ENCODE data around the gene IQUB. TPM values are rescaled to one million over a fixed set of nuclear protein-coding genes. Genes with fewer than 3 reads are reported as not detected.
"Not testable (repeated sequence)": the region's sequence is repeated elsewhere in the genome, so short reads cannot be mapped to it uniquely, and the experiment has no call there.

Gene IQUB
- total RNA-seq, 4 donors from 2014 or later: 0.83 to 13.3 (median 6.7) TPM

DNA sequence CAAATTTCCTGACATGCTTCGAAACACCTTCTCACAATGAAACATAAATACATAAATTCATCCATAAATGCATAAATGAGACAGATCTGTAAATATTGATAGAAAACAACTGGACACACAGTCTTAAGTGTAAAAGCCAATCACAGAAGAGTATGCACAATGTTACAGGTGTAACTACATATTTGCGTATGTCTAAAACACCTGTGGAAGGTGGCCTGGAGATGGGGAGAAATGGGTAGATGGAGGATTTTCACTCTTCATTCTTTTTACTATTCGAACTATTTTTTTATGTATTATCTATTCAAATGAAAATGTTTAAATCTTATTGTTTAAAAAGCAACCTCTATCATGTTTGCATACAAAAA, 860 bp downstream of the IQUB start:
- Histone ChIP-seq H3K27ac (replicated peaks in 1 of 4) (peak overlapping the region; percentile 86 to 94 (median 92)), H3K4me3 (peak overlapping the region; percentile 64 to 75 (median 66)), H3K27me3 (no peaks in the 10 kb centered on the region), H3K4me1 (peaks cover 17 to 31% (median 27%) of the 10 kb centered on the region in 4 donors), H3K9me3 (no peaks in the 10 kb centered on the region), H3K36me3 (no peaks in the 10 kb centered on the region)
- intact Hi-C loops (cut with DNase I): no loop called here
- WGBS: 79% methylated on average over 3 of the region's 3 CpGs
- TF ChIP-seq POLR2AphosphoS5 (IDR thresholded peaks at IDR 0.05): no peak
- TF ChIP-seq, protein P1, sequence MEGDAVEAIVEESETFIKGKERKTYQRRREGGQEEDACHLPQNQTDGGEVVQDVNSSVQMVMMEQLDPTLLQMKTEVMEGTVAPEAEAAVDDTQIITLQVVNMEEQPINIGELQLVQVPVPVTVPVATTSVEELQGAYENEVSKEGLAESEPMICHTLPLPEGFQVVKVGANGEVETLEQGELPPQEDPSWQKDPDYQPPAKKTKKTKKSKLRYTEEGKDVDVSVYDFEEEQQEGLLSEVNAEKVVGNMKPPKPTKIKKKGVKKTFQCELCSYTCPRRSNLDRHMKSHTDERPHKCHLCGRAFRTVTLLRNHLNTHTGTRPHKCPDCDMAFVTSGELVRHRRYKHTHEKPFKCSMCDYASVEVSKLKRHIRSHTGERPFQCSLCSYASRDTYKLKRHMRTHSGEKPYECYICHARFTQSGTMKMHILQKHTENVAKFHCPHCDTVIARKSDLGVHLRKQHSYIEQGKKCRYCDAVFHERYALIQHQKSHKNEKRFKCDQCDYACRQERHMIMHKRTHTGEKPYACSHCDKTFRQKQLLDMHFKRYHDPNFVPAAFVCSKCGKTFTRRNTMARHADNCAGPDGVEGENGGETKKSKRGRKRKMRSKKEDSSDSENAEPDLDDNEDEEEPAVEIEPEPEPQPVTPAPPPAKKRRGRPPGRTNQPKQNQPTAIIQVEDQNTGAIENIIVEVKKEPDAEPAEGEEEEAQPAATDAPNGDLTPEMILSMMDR (IDR thresholded peaks at IDR 0.05): no peak
- no peak for TF ChIP-seq POLR2A (IDR thresholded peaks at IDR 0.05; ENCODE audit: low read depth)
- TF ChIP-seq EP300 (IDR thresholded peaks at IDR 0.05): no peak
- no peak for DNase-seq (ENCODE audit: extremely low spot score)

DNA sequence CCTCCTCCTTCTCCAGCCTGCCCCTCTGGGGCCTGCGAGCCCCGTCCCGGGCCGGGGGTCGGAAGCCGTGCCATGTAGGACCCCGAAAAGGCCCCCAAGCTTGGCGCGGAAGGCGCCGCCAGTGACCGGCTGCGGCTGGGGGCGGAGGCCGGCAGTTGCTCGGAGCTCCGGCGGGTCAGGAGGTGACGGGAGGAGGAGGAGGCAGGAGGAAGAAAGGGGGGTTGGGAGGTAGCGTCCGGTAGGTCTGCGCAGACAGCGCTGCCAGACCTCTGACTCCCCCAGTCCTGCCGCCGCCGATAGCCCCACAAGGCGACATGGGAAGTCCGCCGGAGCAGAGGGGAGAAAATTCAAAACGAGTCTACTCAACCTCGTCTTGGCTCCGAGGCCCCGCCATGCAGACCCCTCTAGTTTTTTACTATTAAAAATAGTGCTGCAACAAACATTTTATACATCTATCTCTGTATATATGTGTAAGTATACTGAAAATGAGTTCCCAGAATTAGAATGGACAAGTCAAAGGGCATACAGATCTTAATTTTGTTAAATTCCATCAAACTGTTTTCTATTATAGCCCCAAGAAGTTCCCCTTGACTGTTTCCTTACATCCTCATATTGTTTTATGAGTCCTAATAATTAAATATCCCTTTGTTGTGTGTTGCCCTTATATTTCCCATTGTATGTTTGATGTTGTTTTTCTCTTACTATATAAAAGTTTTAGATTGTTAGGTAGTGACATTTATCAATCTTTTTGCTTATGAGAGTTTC, 1.4 kb downstream of the IQUB start:
- intact Hi-C loops (cut with DNase I): not testable (repeated sequence)

DNA sequence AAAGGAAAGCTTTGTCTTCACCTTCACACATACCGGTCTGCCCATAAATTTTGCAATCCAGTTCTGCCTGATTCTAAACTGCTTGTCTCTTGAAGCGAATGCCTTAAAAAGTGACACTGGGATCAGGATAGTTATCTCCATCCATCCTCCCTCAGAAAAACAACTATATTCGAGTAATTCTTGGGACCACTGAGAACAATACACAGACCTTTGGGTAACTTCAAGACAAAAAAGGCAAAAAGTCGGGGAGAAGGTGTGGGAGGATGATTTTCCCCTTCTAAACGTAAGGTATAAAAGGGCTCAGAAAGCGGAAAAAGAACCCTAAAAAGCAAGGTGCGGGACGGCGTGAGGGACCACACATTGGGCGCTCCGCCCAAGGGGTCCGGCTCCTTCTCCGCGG, 2.1 kb downstream of the IQUB start:
- peak overlapping the region in 3 of 4 donors; percentile 86 to 94 (median 91) for H3K27ac ChIP-seq (replicated peaks in 1 of 4)
- intact Hi-C loops (cut with DNase I); H3K9me3 ChIP-seq; H3K27me3 ChIP-seq; DNase-seq (ENCODE audit: extremely low spot score); H3K36me3 ChIP-seq: not testable (repeated sequence)
- peak overlapping the region; percentile 50 to 75 (median 66) for H3K4me3 ChIP-seq
- WGBS: 20% methylated on average over 6 of the region's 14 CpGs
- H3K4me1 ChIP-seq: peaks cover 17 to 31% (median 27%) of the 10 kb centered on the region in 4 donors

More for the DNA sequence above, 1.4 kb downstream of the IQUB start:
- H3K9me3 ChIP-seq; H3K27me3 ChIP-seq; H3K36me3 ChIP-seq; DNase-seq (ENCODE audit: extremely low spot score): not testable (repeated sequence)
- peaks cover 17 to 31% (median 27%) of the 10 kb centered on the region in 4 donors for H3K4me1 ChIP-seq
- WGBS: 4% methylated on average over 15 of the region's 33 CpGs
- peak overlapping the region; percentile 50 to 75 (median 66) for H3K4me3 ChIP-seq
- peak overlapping the region; percentile 55 to 94 (median 88) for H3K27ac ChIP-seq (replicated peaks in 1 of 4)

DNA sequence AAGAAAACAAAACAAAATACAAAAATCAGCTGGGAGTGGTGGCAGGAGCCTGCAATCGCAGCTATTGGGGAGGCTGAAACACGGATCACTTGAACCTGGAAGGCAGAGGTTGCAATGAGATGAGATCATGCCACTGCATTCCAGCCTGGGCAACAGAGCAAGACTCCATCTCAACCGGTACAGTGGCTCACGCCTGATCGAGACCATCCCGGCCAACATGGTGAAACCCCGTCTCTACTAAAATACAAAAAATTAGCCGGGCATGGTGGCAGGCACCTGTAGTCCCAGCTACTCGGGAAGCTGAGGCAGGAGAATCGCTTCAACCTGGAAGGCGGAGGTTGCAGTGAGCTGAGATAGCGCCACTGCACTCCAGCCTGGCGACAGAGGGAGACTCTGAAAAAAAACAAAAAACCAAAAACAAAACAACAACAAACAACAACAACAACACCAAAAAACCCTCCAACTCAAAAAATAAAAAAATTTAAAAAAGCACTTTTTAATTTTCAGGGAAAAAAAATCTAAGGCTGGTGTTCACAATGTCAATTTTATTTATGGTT, 4.3 kb downstream of the IQUB start:
- H3K36me3 ChIP-seq; DNase-seq (ENCODE audit: extremely low spot score); intact Hi-C loops (cut with DNase I); H3K4me3 ChIP-seq; H3K9me3 ChIP-seq; H3K27ac ChIP-seq (replicated peaks in 1 of 4); H3K27me3 ChIP-seq: not testable (repeated sequence)
- 95% methylated on average over 13 of the region's 13 CpGs for WGBS
- peaks cover 9 to 17% (median 11%) of the 10 kb centered on the region in 4 donors for H3K4me1 ChIP-seq

DNA sequence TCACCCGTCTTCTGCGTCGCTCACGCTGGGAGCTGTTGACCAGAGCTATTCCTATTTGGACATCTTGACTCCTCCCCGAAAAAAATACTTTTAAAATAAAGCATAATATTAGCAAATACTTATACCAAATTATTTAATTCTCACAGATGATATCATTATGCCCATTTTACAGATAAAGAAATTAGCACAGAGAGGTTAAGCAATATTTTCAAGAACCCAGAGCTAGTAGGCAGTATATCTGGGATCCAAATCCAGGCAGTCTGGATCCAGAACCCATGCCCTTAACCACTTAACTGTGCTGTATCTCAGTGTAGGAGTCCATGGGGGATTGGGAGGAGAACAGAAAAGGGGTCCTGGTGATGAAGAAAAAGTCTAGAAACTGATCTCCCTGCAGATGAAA, 6.1 kb downstream of the IQUB start:
- intact Hi-C loops (cut with DNase I): no loop called here
- WGBS: 95% methylated on average over 5 of the region's 5 CpGs

DNA sequence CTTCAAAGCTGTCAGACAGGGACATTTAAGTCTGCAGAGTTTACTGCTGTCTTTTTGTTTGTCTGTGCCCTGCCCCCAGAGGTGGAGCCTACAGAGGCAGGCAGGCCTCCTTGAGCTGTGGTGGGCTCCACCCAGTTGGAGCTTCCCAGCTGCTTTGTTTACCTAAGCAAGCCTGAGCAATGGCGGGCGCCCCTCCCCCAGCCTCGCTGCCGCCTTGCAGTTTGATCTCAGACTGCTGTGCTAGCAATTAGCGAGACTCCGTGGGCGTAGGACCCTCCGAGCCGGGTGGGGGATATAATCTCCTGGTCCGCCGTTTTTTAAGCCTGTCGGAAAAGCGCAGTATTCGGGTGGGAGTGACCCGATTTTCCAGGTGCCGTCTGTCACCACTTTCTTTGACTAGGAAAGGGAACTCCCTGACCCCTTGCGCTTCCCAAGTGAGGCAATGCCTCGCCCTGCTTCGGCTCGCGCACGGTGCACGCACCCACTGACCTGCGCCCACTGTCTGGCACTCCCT, 6.6 kb downstream of the IQUB start:
- intact Hi-C loops (cut with DNase I); H3K36me3 ChIP-seq; H3K27ac ChIP-seq (replicated peaks in 1 of 4); H3K4me1 ChIP-seq; H3K9me3 ChIP-seq; DNase-seq (ENCODE audit: extremely low spot score); H3K27me3 ChIP-seq; H3K4me3 ChIP-seq: not testable (repeated sequence)
- whole genome bisulfite sequencing: 93% methylated on average over 21 of the region's 24 CpGs

More for the DNA sequence above, 6.1 kb downstream of the IQUB start:
- Histone ChIP-seq H3K4me3 (no peak overlapping the region), H3K4me1 (peaks cover 0 to 6% (median 3%) of the 10 kb centered on the region in 4 donors), H3K27me3 (no peaks in the 10 kb centered on the region), H3K9me3 (no peaks in the 10 kb centered on the region), H3K36me3 (no peaks in the 10 kb centered on the region), H3K27ac (replicated peaks in 1 of 4) (no peak overlapping the region)
- TF ChIP-seq, protein P1 (IDR thresholded peaks at IDR 0.05): no peak
- no peak for TF ChIP-seq EP300 (IDR thresholded peaks at IDR 0.05)
- TF ChIP-seq POLR2A (IDR thresholded peaks at IDR 0.05; ENCODE audit: low read depth): no peak
- DNase-seq (ENCODE audit: extremely low spot score): no peak

DNA sequence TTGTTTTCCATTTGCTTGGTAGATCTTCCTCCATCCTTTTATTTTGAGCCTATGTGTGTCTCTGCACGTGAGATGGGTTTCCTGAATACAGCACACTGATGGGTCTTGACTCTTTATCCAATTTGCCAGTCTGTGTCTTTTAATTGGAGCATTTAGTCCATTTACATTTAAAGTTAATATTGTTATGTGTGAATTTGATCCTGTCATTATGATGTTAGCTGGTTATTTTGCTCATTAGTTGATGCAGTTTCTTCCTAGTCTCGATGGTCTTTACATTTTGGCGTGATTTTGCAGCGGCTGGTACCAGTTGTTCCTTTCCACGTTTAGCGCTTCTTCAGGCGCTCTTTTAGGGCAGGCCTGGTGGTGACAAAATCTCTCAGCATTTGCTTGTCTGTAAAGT, 7.9 kb downstream of the IQUB start:
- H3K27ac ChIP-seq (replicated peaks in 1 of 4); H3K27me3 ChIP-seq; H3K36me3 ChIP-seq; H3K4me1 ChIP-seq; DNase-seq (ENCODE audit: extremely low spot score); H3K4me3 ChIP-seq; intact Hi-C loops (cut with DNase I); H3K9me3 ChIP-seq: not testable (repeated sequence)
- 98% methylated on average over 6 of the region's 7 CpGs for WGBS

Data from esophagus muscularis mucosa (tissue), 4 donors.